Forelimb muscle (tissue), 1 donor: ENCODE results near the gene FGF19. TPM values are rescaled to one million over a fixed set of nuclear protein-coding genes. Genes with fewer than 3 reads are reported as not detected.

Source experiments
- DNase-seq: peaks from one replicate; pipeline ENCODE4 v3.0.0-alpha.2; 2013; ENCODE audit warnings: low read depth
- polyA plus RNA-seq: library from polyadenylated mRNA; unstranded; fragments of 120-200 nt; gene quantifications from one replicate; pipeline ENCODE4 v1.2.1, GENCODE V29; 2013; ENCODE audit not compliant: insufficient read length

Gene FGF19, protein sequence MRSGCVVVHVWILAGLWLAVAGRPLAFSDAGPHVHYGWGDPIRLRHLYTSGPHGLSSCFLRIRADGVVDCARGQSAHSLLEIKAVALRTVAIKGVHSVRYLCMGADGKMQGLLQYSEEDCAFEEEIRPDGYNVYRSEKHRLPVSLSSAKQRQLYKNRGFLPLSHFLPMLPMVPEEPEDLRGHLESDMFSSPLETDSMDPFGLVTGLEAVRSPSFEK
- polyA plus RNA-seq: 0.53 TPM

DNA sequence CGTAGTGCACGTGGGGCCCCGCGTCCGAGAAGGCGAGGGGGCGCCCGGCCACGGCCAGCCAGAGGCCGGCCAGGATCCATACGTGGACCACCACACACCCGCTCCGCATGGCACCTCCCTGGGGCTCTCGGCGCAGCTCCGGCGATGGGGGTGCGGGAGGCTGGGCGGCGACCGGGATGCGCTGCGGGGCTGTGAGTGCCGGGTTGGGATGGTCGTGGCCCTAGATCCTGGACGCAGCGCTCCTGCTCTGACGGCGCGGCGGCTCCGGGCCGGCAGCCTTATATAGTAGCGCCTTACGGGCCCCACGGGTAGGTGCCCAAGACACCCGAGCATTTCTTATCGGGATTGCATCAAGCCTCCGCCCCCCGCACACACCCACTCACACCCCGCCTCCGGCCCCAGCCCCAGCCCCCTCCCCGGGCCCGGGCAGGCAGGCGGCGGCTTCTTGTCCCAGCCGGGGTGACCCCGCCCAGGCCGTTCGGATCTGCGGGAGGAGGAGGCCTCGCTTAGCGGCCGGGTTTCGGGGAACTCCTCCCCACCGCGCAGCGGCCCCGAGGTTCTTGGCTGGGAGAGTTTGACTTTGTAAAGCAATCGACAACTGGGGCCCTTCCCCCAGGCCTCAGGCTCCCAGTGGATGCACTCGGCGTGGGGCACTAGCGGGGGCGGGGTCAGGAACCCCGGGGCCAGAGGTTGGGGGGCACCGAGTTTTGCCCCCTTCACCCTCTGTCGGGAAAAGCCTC is at the start of gene FGF19:
Gene FGF19 (minus strand): TSS at position 255 of the 740 bp plus-strand sequence. CDS start 146 bp downstream, at position 109.
- no peak for DNase-seq

DNA sequence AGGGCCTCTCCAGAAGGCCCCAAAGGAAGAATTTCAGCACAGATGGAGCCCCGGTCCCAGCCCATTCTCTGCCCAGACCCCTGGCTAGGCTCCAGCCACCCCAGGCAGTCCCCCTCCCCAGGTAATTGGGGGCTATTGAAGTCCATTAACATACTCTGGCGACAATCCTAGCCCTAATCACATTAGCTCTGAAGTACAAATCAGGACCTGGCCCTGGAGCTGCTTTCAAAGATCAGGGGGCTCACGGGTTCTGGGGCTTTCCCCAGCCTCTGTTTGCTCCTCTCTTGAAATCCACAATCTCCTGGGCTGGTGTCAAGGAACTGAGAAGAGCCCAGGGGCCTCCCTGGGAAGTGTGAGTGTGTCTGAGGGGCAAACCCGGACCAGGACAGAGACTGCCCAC is 49.1 kb upstream of the FGF19 start:
- DNase-seq: no peak

DNA sequence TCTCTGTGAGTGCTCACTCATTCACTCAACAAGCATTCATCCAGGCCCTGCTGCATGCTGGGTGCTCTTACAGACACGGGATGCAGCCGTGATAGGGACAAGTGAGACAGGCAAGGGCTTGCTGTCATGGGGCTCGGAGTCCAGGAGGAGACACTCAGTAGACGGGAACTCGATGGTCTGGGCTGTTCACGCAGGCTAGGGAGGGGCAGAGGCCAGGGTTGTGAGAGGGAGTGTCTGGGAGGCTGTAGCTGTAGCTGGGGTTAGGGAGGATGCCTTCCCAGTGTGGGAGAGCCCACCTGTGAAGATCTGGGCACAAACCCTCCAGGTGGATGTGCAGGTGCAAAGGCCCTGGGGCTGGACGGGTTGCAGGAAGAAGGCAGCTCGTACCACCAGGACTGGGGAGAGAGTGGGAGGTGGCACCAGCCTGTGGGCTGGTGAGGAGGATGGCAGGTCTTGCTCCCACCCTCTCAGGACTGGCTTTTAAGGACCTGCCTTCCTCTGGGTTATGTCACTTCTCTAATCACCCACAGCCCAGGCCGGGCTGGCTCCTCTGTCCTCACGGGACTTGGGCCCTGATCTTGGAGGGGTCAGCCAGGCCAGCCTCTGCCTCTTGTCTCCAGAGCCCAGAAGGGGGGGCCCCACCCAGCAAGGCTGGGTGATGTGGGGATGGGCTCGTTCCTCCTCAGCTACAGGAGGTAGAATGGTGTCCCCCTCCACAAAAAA is 47.2 kb upstream of the FGF19 start:
- no peak for DNase-seq

DNA sequence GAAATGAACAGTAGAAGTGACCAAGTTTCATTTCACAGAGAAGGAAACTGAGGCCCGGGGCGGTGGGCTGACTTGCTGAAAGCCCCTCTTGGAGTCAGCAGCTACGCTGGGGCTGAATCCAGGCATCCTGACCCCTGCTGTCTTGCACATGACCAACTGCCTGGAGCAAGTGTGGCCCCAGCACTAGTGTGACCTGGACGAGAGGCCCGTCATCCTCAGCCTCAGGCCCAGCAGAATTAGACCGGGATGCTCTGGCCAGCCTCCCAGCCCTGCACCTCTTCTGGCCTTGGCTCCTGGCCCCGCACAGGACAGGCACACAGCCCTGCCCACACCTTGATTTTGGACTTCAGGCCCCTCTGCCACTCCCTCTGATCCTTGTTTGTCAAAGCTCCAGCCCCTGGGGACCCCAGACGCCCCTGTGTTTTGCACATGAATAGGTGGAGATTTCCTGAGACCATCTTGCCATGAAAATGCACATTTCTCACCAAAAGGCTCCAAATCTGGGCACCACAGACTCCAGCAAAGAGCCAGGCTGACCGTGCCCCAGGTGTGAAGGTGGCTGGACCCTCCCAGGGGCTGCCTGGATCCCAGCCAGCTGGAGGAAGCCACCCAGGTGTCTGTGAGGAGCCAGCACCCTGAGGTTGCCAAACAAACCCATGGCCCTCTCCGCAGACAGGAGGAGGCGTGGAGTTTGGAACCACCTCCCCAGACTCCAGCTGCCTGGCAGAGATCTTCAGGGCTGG is 46.5 kb upstream of the FGF19 start:
- DNase-seq: no peak

DNA sequence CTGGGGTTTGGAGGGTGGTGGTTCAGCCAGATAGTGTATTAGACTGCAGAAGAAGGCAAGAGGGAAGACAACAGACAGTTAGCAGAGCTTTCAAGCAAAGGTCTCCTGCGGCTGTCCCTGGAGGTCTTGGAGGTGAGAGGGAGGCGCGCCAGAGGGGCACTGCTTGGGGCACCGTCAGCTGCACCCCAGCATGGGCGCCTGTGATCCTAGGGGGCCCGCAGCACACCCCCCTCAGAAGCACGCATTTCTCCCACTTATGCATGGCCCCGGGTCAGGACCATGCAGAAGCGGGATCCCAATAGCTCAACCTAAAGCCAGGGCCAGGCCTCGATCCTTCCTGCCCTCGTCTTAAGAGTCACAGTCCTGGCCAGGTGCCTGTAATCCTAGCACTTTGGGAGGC is 44.8 kb upstream of the FGF19 start:
- no peak for DNase-seq

DNA sequence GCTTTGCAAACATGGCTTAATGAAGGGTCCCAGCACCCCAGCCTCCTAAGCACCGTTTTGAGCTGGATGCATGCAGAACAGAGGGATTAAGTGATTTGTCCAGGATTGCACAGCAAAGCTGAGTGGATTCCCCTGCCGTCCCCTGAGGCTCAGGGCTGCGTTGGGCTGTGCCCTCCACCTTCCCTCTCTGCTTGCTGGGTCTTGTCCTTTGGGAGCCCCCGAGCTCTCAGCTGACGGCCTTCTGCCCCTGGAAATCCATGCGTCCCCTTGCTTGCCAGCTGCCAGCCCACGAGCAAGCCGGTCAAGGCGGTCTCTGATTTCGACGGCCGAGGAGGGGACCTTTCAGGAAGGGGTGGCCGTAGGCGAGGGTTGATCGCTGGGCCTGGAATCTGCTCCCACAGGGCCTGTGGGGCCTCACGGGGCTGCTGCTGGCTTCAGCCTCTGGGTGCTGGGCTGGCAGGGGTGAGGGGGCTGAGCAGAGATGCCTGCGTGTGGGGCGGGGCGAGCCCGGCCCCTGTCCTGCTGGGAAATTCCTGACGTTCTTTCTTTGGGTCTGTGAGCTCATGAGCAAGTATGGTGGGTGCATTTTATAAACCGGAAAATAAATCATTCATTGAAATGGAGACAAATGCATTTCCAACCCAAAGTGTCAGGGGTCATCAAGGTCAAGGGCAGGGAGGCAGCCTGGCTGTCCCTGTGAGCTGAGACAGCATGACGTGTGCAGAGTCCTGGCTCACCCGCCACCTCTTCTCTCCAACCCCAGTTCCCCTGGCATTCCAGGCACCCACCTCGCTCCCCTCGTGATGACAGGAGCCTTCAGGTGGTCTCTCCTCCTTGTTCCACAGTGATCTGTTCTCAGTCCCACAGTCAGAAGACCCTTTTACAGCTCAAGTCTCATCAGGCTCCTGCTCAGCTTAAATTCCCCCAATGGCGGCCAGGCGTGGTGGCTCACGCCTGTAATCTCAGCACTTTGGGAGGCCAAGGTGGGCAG is 43.2 kb upstream of the FGF19 start:
- no peak for DNase-seq

DNA sequence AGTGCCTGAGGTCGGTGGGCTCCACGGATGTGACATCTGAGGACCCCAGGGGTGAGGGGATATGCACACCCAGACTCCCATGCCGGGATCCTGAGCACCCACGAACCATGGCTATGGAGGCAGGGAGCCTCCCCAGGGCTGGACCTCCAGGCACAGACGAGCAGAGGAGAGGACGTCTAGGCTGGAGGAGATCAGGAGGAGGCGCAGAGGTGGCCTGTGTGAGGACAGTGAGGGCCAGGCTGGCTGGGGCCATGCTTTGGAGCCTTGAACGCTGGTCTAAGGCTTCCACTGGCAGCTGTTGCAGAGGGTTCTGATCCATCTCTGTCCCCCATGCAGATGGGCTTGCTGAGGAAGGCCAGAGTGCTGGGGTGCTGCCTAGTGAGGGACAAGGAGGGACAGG is 42.3 kb upstream of the FGF19 start:
- no peak for DNase-seq

DNA sequence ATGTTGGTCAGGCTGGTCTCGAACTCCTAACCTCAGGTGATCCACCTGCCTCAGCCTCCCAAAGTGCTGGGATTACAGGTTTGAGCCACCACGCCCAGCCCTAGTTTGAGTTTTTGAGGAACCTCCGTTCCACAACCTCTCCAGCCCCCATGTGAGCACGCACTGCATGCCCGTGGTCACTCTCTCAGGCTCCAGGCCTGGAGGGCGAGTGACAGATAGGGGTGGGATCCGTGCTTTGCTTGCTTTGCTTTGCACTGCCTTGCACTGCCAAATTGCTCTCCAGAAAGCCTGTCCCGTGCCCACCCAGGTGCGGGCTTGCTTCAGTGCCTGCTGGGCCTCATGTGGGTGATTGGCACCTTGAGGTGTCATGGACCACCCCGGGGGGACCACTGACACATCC is 41.4 kb upstream of the FGF19 start:
- no peak for DNase-seq

DNA sequence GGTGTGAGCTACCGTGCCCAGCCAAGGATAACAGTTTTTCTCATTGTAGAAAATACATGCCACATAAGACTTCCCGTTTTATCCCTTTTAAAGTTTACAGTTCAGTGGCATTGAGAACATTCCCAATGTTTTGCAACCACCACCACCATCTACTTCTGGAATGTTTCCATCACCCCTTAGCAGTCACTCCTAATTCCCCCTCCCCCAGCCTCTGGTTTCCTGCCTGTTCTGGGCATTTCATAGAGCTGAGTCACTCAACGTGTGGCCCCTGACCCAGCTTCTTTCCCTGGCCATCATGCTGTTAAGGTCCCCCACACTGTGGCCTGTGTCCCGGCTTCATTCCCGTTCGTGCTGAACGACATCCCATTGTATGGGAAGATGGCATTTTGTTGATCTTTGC is 40.6 kb upstream of the FGF19 start:
- DNase-seq: no peak

DNA sequence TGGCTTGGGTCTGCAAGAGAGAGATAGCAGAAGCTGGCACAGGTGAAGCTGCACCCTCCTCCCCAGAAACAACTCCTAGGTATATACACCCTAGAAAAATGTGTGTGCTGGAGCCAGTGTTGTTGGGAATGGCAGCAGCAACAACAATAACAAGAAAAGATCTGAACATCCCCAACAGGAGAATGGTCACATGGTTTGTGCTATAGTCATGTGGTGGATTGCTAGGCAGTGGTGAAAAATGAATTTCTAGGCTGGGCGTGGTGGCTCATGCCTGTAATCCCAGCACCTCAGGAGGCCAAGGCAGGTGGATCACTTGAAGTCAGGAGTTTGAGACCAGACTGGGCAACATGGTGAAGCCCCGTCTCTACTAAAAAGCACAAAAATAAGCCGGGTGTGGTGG is 31.0 kb upstream of the FGF19 start:
- no peak for DNase-seq

DNA sequence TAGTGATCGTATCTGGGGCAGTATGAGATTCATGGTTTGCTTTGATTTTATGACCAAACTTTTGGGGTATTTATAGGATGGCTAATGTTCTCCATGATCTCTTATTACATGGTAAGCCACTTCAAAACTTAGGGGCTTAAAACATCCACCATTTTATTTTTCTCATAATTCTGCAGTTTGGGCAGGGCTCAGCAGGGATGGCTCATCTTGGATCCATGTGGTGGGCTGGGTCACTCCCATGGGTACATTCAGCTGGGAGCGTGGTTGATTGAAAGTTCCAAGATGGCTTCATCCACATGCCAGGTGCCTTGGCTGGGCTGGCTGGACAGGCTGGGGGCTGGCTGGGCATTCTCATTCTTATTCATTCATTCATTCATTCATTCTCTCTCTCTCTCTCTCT is 30.5 kb upstream of the FGF19 start:
- DNase-seq: no peak

DNA sequence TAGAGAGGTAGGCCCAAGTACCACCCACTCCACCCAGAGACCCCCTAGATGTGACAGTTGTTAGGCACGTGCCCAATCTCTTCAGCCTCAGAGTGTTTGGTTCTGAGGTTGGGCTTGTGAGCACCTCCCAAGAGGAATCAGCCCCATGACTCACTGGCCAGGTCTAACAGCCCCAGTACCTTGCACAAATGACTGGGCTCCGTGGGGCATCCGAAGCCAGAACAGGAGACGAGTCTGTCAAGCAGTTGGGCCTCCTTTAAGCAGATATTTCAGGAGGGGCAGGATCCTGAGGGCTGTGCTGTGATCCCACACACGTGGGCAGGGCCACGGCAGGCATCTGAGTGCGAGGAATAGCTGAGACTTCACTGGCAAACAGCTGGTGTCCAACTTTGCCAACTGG is 29.1 kb upstream of the FGF19 start:
- DNase-seq: no peak

DNA sequence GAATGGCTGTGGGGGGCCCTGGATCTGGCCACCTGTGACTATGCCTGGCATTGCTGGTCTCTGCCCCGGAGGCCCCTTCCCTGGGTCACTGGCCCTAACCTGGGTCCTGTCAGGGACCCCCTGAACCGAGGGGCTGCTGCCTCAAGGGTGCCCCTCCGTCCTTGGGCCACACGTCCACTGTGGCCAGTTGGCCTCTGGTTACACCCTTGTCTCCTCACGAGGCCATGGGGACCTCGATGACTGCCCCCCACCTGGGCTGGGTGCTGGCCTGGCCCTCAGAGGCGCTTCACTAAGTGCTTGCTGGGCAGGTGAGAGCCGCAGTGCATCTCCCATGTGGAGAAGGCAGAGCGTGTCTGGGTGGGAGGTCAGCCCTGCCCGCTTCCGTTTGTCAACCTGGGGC is 27.3 kb upstream of the FGF19 start:
- DNase-seq: no peak

DNA sequence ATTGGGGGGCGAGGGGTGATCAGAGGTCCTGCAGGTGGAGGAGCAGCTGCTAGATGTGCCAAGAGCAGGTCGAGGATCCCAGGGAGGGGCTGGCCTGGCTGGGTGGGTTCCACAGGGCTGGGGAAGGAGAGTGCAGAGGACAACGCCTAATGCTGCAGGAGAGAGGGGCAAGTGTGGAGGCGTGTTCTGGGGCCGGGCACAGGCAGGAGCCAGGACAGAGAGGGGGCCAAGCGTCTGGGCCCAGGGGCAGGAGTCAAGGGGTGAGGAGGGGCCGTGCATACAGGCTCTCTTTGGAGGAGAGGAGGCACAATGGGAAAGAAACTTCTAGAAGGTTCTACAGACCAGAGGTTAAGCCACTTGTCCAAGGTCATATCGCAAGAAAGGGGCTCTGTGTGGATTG is 26.7 kb upstream of the FGF19 start:
- no peak for DNase-seq

DNA sequence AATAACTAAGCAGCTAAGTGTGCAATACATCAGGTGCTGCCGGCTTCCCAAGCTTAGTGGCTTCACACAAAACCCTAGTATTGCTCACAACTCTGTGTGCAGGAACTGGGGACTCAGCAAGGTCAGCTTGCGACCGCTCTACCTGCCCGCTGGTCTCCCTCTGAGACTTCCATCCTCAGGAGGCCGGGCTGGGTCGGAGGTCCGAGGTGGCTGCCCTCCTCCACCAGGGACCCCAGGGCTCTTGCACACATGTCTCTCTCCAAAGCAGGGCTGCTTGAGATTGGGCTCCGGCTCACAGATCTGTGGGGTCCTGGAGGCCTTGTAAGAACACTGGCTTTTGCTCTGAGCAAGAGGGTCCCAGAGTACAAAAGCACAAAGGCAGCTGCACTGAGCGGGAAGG is 25.4 kb upstream of the FGF19 start:
- DNase-seq: no peak

DNA sequence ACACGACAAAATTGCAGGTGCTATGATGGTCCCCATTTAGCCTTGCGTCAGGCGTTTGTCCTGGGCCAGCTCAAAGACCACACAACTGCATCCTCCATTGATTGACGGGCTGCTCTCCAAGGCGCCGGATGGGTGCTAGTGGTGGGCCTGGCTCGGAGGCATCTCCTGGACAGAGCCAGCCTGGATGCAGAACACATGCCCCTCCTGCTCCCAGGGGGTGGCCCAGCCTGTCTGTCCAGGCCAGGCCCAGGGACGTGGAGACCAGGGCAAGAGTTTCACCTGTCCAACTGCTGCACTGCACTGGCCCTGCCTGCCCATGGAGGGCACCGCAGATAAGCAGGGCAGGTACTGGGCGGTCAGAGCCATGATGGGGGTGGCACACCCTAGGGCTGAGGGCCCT is 23.4 kb upstream of the FGF19 start:
- no peak for DNase-seq

DNA sequence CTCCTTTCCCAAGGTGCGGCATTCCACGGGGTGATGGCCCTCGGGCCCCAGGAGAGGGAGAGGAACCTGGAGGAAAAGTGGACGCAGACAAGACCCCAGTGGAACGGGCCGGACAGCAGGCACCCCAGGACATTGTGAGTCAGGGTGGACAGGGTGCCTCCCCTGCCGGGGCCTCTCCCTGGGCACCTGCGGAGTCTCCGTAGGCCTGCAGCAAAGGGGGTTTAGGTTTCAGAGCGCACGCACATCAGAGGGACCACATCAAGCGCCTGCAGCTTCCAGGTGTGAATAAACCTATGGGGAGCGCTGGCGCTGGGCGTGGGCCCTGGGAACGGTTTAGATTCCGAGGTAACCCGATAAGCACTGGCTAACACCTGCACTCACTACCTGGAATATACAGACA is 22.7 kb upstream of the FGF19 start:
- DNase-seq: no peak

DNA sequence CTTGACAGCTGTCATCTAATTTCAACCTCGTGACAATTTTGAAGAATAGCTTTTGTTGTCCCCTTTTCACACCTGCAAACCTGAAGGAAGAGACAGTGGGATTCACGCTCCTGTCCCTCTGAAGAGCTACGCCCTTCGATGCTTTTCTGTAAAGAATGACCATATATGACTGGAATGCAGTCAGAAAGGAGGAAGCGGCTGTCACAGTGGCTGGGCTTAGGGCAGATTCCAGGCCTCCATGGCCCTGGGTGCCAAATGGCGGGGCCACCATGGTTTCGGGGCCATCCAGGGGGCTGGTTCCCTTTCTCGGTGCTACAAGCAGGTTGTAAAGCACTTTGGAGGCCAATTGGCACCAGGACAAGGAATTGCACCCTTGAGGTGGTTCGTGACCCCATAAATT is 22.2 kb upstream of the FGF19 start:
- no peak for DNase-seq

DNA sequence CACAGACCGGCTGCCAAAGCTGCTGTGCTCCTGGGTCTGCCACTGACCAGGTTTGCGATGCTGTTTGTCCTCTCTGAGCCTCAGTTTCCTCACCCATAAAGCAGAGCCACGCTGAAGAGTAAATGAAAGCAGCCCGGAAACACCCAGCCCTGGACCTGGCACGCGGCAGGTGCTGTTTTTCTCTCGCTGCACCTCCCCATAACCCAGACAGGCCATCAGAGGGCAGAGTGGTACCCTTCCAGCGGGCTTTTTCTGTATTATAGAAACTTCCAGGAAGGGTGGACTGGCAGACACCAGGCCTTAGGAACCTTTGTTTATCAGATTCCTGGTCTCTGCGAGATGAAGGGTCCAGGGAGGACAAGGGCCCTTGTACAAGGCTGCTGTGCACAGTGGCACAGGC is 17.9 kb upstream of the FGF19 start:
- DNase-seq: no peak

DNA sequence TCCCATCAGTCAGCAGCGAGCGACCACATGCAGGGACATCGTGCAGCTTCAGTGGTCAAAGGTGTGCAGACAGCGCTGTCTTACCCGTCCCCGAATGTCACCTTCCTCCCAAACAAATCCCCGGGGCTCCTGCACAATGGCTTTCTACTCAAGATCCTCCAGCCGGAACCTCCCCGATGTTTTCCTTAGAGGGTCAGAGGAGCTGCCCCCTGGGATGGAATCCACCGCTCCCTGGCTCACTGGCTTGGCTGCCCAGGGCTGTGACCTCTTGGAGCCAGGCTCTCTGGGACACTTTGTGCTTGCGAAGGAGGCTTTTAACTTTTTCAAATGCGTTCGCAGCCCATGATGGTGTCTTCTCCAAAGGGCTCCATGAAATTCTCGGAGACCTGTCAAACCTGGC is 17.3 kb upstream of the FGF19 start:
- DNase-seq: no peak

DNA sequence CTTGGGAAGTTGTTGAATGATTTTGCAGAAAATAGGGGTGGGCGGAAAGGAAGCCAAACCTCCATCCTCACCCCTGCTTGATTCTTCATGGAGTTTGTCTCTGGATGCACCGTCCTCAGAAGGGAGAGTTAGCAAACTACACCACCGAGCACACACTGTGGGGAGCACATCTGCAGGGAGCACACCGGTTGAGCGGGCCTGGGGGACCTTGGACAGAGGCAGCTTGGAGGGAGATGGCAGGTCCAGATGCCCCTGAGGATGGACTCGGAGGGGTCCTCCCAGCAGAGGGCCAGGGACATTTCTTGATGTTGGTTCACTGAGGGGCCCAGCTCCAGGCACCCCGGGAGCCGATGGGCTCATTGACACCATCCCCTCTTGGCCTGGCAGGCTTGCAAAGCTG is 15.1 kb upstream of the FGF19 start:
- DNase-seq: no peak
